ENCODE data around the gene MYO1D.

DNA sequence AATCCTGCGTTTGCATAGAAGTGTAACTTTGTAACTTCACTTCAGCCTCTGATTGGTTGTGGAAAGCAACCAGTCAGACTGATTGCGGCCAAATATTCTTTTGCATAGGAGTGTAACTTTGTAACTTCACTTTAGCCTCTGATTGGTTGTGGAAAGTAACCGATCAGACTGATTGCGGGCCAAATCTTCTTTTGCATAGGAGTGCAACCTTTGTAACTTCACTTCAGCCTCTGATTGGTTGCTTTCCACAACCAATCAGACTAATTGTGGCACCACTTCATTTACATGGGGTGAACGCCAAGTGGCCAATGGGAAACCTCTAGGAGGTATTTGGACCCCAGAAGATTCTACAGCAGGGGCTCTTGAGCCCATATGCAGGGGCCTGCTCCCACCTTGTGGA is 49.3 kb upstream of the MYO1D start:
- TF ChIP-seq EP300 (IDR thresholded peaks at IDR 0.05; ENCODE audit: borderline replicate concordance) (no peak), TAF1 (IDR thresholded peaks at IDR 0.05; ENCODE audit: low read depth) (no peak), FOXM1 (IDR thresholded peaks at IDR 0.05; ENCODE audit: borderline replicate concordance, low read depth) (no peak)
- TF ChIP-seq, protein P1, sequence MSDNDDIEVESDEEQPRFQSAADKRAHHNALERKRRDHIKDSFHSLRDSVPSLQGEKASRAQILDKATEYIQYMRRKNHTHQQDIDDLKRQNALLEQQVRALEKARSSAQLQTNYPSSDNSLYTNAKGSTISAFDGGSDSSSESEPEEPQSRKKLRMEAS (IDR thresholded peaks at IDR 0.05), result no peak
- TF ChIP-seq, protein P2, sequence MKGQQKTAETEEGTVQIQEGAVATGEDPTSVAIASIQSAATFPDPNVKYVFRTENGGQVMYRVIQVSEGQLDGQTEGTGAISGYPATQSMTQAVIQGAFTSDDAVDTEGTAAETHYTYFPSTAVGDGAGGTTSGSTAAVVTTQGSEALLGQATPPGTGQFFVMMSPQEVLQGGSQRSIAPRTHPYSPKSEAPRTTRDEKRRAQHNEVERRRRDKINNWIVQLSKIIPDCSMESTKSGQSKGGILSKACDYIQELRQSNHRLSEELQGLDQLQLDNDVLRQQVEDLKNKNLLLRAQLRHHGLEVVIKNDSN (IDR thresholded peaks at IDR 0.05), result no peak

All from Ishikawa (cell line).